ENCODE measurements around the gene TRAF3IP3.

The TRAF3IP3 gene

GRCh38 chr1:209738270-209738669, 17.6 kb upstream of the TRAF3IP3 start:
- DNase-seq = no peak

GRCh38 chr1:209741193-209741592, 14.7 kb upstream of the TRAF3IP3 start:
- DNase-seq = no peak

- no peak for DNase-seq
Observed at GRCh38 chr1:209741889-209742288, 14.0 kb upstream of the TRAF3IP3 start.

- no peak for DNase-seq
Observed at GRCh38 chr1:209742409-209743144, 13.3 kb upstream of the TRAF3IP3 start.

- no peak for DNase-seq
Observed at GRCh38 chr1:209743145-209743482, 12.7 kb upstream of the TRAF3IP3 start.

- no peak for DNase-seq
Observed at GRCh38 chr1:209746451-209747165, 9.2 kb upstream of the TRAF3IP3 start.

GRCh38 chr1:209747580-209748262, 8.1 kb upstream of the TRAF3IP3 start:
- DNase-seq = peak; percentile 97

- no peak for DNase-seq
Observed at GRCh38 chr1:209748620-209749019, 7.2 kb upstream of the TRAF3IP3 start.

GRCh38 chr1:209749205-209749604, 6.6 kb upstream of the TRAF3IP3 start:
- no peak for DNase-seq

- no peak for DNase-seq
Observed at GRCh38 chr1:209749670-209750323, 6.1 kb upstream of the TRAF3IP3 start.

GRCh38 chr1:209751627-209752231, 4.1 kb upstream of the TRAF3IP3 start:
- DNase-seq = peak; percentile 75

GRCh38 chr1:209752890-209753289, 3.0 kb upstream of the TRAF3IP3 start:
- DNase-seq = no peak

- DNase-seq = no peak
Observed at GRCh38 chr1:209755256-209755655, 597 bp upstream of the TRAF3IP3 start.

- DNase-seq = peak; percentile 70
Observed at GRCh38 chr1:209756615-209757445, 977 bp downstream of the TRAF3IP3 start.

GRCh38 chr1:209758400-209758799, 2.5 kb downstream of the TRAF3IP3 start:
- DNase-seq = no peak

GRCh38 chr1:209759829-209760359, 4.0 kb downstream of the TRAF3IP3 start:
- DNase-seq = no peak

GRCh38 chr1:209761011-209761635, 5.3 kb downstream of the TRAF3IP3 start:
- no peak for DNase-seq

GRCh38 chr1:209766051-209766450, 10.2 kb downstream of the TRAF3IP3 start:
- no peak for DNase-seq

- no peak for DNase-seq
Observed at GRCh38 chr1:209767096-209767495, 11.2 kb downstream of the TRAF3IP3 start.

- DNase-seq = no peak
Observed at GRCh38 chr1:209767706-209768105, 11.9 kb downstream of the TRAF3IP3 start.

- peak; percentile 86 for DNase-seq
Observed at GRCh38 chr1:209768354-209768774, 12.5 kb downstream of the TRAF3IP3 start.

Measured in activated CD8-positive, alpha-beta memory T cell treated with anti-CD3 and anti-CD28 coated beads, Interleukin-2, amount 50 U/mL, for 48 hours (primary cell).